HG02642 (cell line): Measurements from ENCODE around the gene TTC39B.
"Not testable (repeated sequence)": the region's sequence is repeated elsewhere in the genome, so short reads cannot be mapped to it uniquely, and the experiment has no call there.

ENCODE experiments used
- ATAC-seq: cut with Tn5 transposase; IDR thresholded peaks from one replicate; pipeline ENCODE4 v1.9.1; 2021; ENCODE audit warnings: mild to moderate bottlenecking; ENCODE audit not compliant: unreplicated experiment, poor library complexity

TTC39B gene

DNA sequence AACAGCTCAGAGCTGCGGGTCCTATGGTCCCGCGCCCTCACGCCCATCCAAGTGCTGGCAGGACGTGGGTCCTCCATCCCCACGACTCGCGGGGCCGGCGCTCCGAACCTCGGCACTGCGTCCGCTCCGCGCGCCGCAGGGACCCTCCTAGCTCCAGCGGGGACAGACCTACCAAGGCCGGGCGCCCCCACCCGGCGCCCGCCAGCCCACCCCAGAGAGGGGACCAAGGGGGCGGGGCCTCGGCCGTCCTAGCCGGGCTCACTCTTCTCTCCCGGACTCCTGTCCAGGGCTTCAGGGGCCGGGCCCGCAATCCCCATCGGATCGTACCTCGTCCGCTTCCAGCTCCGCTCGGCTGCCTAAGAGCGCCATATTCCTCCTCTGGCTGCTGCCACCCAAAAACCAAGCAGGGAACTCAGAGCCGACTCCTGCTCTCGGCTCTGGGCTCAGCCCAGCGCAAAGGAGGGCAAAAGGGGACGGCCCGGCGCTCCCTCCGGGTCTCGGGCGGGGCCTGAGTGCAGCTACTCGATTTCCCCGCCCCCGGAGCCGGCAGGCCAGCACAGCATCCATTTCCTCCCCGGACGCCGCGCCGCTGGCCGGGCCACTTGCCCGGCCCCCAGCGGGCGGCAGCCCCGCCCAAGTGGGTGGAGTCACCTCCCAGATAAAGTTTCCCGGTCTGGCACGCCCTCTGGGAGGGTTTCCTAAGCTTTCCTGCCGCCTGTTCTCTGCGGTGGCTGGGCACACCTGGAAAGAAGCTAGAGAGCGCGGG, at the start of gene TTC39B:
TTC39B (minus strand) TSS at position 460 of the 766 bp plus-strand sequence; CDS start at position 369, 91 bp downstream.
- ATAC-seq: peak; percentile 97

DNA sequence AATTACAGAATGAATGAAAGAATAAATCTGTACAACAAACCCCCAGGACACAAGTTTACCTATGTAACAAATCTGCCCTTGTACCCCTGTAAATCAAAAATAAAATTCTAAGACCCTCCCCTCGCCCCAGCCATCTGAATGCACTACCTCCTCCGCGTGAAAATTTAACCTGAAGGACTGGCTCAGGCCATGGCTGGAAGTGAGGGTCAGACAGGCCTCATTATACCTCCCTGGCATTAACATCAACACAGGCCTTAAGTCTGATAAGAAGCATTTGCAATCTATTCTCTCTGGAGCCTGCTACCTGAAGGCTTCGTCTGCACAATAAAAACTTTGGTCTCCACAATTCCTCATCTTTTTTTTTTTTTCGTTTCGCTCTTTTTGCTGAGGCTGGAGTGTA, 48.7 kb upstream of the TTC39B start:
- no peak for ATAC-seq

DNA sequence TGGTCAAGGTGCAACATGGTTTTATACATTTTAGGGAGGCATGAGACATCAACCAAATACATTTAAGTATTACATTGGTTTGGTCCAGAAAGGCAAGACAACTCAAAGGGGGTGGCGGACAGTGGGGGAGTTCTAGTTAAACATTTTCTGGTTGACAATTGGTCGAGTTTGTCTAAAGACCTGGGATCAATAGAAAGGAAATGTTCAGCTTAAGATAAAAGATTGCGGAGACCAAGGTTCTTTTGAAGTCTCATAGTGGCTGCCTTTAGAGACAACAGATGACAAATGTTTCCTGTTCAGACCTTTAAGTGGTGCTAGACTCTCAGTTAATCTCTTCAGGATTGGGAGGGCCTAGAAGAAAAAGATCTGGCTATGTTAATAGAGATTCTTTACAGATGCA, 47.7 kb upstream of the TTC39B start:
- ATAC-seq: no peak

DNA sequence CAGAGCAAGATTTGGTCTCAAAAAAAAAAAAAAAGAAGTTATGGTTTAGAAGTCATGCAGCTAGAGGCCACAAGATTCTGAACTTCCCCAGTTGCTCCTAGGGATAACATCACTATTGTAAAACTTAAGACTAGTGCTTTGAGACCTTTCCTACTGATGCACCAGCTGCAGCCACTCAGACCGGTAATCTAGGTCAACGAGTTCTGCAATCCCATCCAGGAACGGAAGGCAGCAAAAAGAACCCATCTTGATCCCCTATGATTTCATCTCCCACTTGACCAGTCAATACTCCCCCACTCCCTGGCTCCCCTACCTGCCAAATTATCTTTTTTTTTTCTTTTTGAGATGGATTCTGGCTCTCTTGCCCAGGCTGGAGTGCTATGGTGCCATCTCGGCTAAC, 46.9 kb upstream of the TTC39B start:
- ATAC-seq: no peak

DNA sequence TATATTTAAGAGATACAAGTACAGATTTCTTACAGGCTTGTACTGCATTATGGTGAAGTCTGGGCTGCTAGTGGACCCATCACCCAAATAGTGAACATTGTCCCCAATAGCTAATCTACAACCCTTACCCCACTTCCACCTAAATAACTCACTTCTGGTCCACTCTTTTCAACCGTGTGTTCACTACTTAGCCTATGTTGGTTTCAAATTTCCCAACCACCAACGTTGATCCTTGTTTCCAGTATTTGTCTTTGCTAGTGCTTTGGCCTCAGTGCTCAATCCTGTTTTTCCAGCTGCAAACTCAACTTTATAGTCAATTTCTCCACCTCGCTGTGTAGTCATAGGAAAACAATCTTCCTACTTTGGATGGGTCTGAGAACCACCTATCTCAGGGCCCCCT, 45.3 kb upstream of the TTC39B start:
- ATAC-seq: no peak

DNA sequence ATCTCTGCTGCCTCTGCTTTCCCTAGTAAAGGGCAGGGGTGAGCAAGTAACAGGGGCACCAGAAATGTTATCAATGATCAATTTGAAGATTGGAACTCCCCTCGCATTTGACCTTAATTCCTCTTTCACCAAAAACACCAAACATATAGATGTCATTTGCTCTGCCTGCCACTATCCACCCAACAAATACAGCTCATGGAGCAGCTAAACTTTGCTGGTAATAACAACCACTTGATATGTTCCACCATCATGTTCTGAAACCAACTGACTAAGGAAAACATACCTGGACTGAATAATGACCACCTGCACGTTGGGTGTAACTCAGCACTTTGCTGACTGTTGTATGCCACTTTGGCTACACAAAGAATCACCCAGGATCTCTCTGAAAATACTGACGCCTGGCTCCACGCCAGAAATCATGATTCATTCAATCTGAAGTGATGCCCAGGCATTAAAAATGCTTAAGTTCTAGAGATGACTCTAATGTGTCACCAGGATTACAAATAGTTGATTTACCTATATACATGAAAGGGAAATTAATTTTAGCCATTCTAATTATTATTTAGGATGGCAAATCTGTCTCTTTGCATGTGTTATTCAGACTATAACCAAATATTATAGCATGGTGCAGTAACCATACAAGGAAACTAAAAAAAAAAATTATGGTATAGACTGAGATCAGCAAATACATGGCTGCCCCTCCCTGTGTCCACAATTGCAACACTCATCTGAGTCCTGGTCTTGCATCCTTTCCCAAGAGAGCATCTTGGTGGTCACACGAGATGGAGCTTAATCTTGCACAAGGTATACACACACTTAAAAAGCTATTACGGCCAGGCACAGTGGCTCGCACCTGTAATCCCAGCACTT, 43.1 kb upstream of the TTC39B start:
- ATAC-seq: no peak

DNA sequence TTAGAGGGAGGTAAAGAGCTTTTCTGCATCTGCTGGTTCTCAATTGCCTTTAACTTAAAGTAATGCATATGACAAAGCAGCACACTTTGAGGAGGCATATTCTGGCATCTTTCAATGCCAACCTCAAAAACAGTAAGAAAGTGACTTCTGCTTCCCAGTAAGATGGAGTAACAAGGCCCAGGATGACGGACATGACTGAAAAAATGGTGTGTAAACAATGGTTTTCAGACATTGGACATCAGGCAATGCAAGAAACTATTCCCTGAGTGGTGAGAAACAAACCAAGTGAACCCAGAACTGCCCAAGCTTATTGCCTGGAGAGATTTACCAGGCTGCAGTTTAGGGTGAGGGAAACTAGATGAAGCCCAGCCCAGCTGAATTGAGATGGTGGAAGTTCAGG, 39.8 kb upstream of the TTC39B start:
- ATAC-seq: no peak

DNA sequence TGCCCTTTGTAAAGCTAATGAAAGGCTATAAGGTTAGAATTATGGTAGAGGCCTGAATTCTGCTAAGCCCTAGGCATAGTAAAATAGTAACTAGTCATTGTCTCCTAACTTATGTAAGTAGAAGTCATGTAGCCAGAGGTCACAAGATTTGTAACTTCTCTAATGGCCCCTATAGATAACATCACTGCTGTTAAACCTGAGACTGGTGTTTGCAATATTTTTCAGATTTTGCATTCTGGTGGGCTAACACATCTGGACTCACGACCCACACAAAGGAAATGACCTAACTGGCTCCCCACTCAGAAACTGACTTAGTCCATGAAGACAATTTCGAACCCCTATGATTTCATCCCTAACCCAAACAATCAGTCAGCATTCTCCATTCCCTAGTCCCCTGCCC, 37.2 kb upstream of the TTC39B start:
- no peak for ATAC-seq

DNA sequence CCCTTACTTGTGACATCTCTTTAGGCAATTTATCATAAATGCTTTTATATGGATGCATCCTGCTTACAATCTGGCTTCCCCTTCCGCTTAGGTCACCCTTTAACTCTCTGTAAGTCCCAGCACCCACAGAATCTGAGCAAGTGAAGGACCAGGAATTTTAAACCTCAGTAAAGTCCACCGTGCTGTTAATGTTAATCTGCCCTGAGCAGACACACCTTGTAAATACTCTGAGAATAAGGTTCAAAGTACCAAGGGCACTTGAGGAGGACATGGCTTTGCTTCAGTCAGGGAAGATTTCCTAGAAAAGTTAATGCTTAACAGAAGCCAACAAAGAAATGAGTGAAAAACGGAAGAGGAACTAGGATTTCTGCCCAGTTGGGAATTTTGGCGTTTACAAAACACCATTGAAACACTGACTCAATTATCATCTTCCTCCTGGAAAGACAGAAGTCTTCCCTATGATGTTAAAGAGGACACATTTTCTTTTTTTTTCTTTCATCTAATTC, 26.4 kb upstream of the TTC39B start:
- ATAC-seq: no peak

DNA sequence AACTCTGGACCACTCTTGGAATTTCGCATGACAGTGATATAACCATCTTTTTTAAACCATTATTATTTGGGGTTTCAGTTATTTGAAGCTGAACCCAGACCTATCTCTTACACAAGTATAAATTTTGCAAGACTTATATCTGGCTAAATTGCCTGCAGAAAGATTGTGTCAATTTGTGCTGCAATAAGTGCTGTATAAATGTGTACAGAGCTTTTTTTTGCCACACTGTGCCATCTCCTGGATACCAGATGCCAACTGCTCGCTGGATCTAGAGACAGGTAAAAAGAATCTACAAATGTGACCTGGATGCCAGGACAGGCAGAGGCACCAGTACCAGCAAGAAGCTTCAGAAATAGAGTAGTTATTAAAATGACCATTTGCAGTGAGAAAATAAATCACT, 25.9 kb upstream of the TTC39B start:
- no peak for ATAC-seq

DNA sequence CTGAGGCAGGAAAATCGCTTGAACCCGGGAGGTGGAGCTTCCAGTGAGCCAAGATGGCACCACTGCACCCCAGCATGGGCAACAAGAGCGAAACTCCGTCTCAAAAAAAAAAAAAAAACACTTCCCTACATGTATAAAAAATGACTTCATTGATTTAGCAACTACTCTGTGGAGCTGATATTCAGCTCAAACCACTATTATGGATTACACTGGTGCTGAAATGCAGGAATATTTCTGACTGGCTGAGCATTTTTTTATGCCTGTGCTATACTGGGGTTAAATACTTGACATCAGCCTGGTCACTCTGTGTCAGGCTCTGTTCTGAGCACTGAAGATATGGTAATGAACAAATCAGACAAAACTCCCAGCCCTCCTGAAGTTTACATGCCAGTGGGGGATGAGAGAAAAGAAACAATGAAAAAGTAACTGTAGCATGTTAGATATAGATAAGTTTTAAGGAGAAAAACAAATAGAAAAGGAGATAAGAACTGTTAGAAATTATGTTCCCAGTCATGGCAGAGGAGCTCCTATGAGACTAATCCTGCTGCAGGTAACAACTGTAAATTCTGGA, 22.6 kb upstream of the TTC39B start:
- ATAC-seq: no peak

DNA sequence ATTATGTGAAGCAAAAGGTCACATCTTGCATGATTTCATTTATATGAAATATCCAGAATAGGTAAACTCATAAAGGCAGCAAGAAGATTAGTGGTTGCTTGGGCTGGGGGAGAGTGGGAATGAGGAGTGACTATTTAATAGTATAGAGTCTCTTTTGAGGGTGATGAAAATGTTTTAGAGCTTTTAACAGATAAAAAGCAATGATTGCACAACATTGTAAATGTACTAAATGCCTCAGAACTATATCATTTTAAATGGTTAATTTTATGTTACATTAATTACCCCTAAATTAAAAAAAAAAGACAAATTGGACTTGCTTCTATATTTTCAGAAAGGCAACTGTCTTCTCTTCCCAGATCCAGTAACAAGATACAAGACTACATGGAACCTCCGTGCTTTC, 21.9 kb upstream of the TTC39B start:
- no peak for ATAC-seq

DNA sequence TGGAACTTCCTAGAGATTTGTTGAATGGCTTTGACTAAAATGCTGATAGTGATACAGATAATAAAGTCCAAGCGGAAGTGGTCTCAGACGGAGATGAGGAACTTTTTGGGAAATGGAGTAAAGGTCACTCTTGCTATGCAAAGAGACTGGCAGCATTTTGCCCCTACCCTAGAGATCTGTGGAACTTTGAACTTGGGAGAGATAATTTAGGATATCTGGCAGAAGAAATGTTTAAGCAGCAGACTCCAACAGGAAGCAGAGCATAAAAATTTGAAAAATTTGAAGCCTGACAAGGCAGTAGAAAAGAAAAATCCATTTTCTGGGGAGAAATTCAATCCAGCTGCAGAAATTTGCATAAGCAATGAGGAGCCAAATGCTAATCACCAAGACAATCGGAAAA, 15.7 kb upstream of the TTC39B start:
- ATAC-seq: not testable (repeated sequence)

DNA sequence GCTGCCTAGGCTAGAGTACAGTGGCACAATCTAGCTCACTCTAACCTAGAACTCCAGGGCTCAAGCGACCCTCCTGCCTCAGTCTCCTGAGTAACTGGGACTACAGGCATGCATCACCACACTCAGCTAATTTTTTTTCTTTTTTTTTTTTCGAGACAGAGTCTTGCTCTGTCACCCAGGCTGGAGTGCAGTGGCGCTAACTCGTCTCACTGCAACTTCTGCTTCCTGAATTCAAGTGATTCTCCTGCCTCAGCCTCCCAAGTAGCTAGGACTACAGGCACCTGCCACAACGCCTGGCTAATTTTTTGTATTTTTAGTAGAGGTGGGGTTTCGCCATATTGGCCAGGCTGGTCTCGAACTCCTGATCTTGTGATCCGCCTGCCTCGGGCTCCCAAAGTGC, 12.6 kb upstream of the TTC39B start:
- not testable (repeated sequence) for ATAC-seq

DNA sequence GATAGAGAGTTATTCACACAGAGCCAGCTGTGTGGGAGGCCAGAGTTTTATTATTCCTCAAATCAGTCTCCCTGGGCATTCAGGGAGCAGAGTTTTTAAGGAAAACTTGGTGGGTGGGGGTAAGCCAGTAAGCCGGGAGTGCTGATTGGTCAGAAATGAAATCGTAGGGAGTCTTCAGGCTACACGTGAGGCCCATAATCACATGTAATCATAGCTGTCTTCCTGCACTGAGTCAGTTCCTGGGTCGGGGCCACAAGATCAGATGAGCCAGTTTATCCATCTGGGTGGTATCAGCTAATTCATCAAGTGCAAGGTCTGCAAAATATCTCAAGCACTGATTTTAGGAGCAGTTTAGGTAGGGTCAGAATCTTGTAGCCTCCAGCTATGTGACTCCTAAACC, 10.8 kb upstream of the TTC39B start:
- ATAC-seq: no peak

DNA sequence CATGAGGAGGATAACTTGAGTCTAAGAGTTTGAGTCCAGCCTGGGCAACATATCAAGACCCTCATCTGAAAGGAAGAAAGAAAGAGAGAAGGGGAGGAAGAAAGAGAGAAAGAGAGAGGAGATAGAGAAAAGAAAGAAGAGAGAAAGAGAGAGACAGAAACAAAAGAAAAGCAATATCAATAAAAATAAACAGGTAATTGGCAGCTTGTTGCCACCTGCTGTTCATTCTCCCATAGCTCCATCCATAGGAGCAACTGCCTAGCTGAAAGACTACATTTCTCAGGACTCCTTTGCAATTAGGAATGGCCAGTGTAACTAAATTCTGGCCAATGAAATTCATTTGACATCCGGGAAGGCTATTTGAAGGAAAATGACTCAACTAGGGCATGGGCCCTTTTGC, 4.6 kb upstream of the TTC39B start:
- no peak for ATAC-seq

DNA sequence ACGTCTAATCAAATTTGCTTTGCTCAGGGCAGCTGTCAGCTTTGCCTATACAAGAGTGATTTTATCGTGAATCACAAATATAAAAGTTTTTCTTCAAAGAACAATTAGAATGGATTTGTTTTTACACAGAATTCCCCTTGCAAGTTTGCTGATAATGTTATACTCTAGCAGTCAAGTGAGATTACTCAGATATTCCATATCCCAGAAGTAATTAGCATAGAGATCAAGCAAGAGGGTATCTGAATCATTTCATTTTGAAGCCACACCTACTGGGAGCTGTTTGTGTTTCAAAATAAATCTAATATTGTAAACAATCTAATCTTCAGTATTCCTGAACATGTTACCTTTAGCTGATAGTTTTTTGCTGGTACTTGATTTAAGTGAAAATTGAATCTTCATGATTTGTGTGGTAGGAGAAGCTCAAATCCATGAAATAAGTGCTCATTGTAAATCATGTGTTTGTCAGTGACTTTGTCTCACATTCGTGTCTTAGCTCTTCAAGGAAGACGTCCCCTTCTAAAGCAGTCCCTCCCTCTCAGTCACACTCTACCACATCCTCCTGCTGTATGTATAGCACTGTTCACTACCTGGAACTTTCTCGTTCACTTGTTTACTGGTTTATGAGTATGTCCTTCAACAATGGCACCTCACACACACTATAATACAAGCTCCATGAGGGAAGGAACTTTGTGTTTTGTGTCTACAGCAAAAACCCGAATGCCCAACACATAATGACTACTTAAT, 3.3 kb upstream of the TTC39B start:
- no peak for ATAC-seq

DNA sequence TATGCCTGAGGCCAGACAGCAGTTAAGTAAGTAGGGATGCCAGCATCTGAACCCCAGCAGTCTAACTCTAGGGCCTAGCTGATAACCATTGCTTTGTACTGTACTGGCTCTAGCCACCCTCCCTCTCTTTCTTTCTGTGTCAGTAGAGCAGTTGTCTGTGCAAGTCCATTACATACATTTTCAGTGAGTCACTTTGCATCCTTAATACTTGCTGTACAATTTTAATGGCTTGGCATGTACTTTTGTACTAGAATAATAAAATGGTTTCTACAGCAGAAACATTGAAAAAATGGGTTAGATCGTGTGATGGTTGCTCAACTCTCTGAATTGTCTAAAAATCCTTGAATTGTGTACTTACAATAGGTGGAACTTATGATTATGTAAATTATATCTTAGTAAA, 1.5 kb upstream of the TTC39B start:
- no peak for ATAC-seq

DNA sequence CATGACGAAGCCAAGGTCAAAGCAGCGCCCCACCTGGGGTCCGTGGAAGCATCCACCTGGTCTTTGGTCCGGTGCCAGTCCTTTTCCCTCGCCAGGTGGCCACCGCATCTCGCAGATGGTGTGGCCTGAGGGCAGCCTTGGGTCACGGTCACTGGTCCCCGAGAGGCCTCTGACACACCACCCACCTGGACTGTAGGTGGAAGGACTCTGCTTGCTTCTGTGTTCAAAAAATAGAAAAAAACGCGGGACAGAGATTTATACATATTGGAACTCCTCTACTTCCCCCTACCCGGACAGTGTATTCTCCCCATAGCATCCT, 466 bp upstream of the TTC39B start:
- ATAC-seq: no peak

DNA sequence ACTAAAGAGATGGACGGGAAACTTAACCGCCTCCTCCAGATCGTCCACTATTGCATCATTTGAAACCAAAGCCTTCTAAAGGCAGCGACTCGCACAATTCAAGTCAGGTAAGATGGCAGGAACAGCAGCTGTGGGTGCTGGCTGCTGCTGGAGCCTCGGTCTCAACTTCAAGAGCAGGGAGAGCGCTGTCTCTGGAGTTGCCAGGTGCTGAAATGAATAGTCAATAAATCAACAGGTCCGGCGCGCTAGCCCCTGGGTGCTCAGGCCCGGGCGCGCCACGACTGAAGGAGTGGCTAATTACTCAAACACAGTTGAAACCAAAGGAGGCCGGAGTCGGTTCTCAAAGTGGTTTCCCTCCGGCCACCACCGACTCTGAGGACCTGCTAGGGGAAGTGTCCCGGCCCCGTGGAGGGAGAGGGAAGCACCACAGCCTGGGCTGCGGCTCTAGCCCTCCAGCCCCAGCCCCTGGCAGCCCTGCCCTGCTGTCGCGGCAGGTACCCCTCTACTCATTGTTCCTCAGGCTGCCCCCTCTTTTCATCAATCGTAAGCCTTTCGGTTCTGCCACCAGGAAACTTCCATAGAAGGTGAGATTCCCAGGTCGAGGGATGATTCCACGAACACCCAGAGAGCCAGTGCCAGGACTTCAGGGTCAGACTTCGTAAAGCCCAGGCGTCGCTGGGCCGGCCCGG, 804 bp downstream of the TTC39B start:
- ATAC-seq: peak; percentile 20
